ENCODE results near the gene TAS2R9. TPM values are rescaled to one million over a fixed set of nuclear protein-coding genes. Genes with fewer than 3 reads are reported as not detected.
"Not testable (repeated sequence)": the region's sequence is repeated elsewhere in the genome, so short reads cannot be mapped to it uniquely, and the experiment has no call there.

The TAS2R9 gene
- total and polyA plus RNA-seq, 7 donors, result not detected

DNA sequence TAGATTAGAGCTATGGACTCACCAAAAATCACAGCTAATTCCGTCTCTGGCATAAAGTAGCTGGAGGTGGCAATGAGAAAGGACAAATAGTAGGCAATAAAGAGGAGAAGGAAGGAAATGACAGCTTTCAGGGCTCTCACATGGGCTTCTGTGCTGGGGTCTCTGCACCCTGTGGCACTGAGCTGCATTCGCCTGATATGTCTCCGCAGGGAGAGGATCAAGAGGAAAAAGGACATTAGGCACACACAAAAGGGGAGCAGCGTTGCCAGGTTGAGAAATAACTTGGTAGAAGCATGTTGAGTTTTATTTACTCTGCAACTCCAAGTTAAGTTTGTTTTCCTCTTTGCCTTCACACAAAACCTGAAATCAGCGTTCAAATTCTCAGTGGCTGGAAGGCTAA lies 8.2 kb downstream of the TAS2R9 start:
- no peak overlapping the region for H3K27ac ChIP-seq
- H3K36me3 ChIP-seq, result no peaks in the 10 kb centered on the region
- H3K4me3 ChIP-seq, result no peak overlapping the region
- whole genome bisulfite sequencing, 2 donors, result 65 to 68% methylated on average over 5 of the region's 5 CpGs
- TF ChIP-seq POLR2A (IDR thresholded peaks at IDR 0.05) (no peak), POLR2AphosphoS5 (IDR thresholded peaks at IDR 0.05) (no peak)
- TF ChIP-seq, protein P1, sequence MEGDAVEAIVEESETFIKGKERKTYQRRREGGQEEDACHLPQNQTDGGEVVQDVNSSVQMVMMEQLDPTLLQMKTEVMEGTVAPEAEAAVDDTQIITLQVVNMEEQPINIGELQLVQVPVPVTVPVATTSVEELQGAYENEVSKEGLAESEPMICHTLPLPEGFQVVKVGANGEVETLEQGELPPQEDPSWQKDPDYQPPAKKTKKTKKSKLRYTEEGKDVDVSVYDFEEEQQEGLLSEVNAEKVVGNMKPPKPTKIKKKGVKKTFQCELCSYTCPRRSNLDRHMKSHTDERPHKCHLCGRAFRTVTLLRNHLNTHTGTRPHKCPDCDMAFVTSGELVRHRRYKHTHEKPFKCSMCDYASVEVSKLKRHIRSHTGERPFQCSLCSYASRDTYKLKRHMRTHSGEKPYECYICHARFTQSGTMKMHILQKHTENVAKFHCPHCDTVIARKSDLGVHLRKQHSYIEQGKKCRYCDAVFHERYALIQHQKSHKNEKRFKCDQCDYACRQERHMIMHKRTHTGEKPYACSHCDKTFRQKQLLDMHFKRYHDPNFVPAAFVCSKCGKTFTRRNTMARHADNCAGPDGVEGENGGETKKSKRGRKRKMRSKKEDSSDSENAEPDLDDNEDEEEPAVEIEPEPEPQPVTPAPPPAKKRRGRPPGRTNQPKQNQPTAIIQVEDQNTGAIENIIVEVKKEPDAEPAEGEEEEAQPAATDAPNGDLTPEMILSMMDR (IDR thresholded peaks at IDR 0.05), result no peak
- no peak for DNase-seq
- H3K9me3 ChIP-seq, result no peaks in the 10 kb centered on the region
- no peaks in the 10 kb centered on the region for H3K27me3 ChIP-seq
- intact Hi-C loops (cut with DNase I), result no loop called here
- no peaks in the 10 kb centered on the region for H3K4me1 ChIP-seq

DNA sequence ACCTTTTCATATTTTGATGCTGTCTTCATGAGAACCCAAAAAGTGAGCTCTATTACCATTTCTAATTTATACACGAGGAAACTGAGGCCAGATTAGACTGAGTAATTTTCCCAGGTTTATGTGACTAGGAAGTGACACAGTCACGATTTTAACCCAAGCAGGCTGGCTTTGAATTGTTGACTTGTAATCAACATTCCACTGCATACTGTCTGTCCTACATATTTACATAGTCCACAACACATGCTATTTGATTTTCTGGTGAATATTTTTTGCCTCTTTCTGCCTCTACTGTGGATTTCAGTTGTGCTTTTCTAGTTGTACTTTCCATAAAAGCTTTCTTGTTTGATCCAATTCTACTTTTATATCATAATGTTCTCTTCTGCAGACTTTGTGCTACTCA lies 15.7 kb downstream of the TAS2R9 start:
- DNase-seq, result no peak
- Histone ChIP-seq H3K9me3 (no peaks in the 10 kb centered on the region), H3K27me3 (no peaks in the 10 kb centered on the region), H3K27ac (no peak overlapping the region), H3K4me1 (no peaks in the 10 kb centered on the region), H3K4me3 (no peak overlapping the region), H3K36me3 (no peaks in the 10 kb centered on the region)
- 35 to 63% methylated on average over 2 of the region's 2 CpGs for WGBS, 2 donors
- TF ChIP-seq EP300 (IDR thresholded peaks at IDR 0.05) (no peak), POLR2AphosphoS5 (IDR thresholded peaks at IDR 0.05) (no peak), POLR2A (IDR thresholded peaks at IDR 0.05) (no peak)
- TF ChIP-seq, protein P1 (IDR thresholded peaks at IDR 0.05), result no peak
- intact Hi-C loops (cut with DNase I), result no loop called here

GRCh38 chr12:10791769-10792168 lies 18.2 kb downstream of the TAS2R9 start:
- H3K9me3 ChIP-seq; DNase-seq; intact Hi-C loops (cut with DNase I); H3K27ac ChIP-seq; H3K4me1 ChIP-seq; H3K36me3 ChIP-seq; H3K27me3 ChIP-seq; H3K4me3 ChIP-seq: not testable (repeated sequence)
- WGBS, 2 donors, result 89 to 93% methylated on average over 4 of the region's 4 CpGs

DNA sequence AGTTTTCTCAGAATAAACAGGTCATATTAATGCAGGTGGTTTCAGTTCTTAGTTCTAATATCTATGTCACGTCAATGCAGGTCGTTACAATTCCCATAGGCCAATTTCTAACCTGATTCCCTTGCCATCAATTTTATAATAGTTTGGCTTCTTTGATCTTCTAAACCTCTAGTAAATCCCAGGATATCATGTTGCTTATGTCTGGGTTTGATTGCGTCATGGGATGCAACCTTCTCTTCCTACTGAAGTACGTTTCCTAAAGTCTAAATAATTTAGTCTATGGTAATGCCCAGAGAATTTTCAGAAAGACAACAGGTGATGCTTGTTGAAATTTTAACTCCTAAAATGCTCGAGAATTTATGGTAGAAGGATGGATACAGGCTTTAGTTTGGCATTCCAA lies 26.7 kb downstream of the TAS2R9 start:
- no peak for DNase-seq
- Histone ChIP-seq H3K36me3 (no peaks in the 10 kb centered on the region), H3K4me3 (no peak overlapping the region), H3K27ac (no peak overlapping the region), H3K9me3 (no peaks in the 10 kb centered on the region), H3K27me3 (no peaks in the 10 kb centered on the region), H3K4me1 (no peaks in the 10 kb centered on the region)
- TF ChIP-seq POLR2A (IDR thresholded peaks at IDR 0.05) (no peak), POLR2AphosphoS5 (IDR thresholded peaks at IDR 0.05) (no peak), EP300 (IDR thresholded peaks at IDR 0.05) (no peak)
- TF ChIP-seq, protein P1 (IDR thresholded peaks at IDR 0.05), result no peak
- WGBS, 2 donors, result 82 to 86% methylated on average over 5 of the region's 5 CpGs
- intact Hi-C loops (cut with DNase I), result no loop called here

GRCh38 chr12:10779103-10779502 lies 30.9 kb downstream of the TAS2R9 start:
- WGBS, 2 donors, result 91 to 92% methylated on average over 2 of the region's 2 CpGs
- DNase-seq, result no peak
- Histone ChIP-seq H3K27me3 (no peaks in the 10 kb centered on the region), H3K4me3 (no peak overlapping the region), H3K9me3 (no peaks in the 10 kb centered on the region), H3K27ac (no peak overlapping the region), H3K4me1 (no peaks in the 10 kb centered on the region), H3K36me3 (no peaks in the 10 kb centered on the region)
- TF ChIP-seq POLR2AphosphoS5 (IDR thresholded peaks at IDR 0.05), result no peak
- TF ChIP-seq EP300 (IDR thresholded peaks at IDR 0.05), result no peak
- TF ChIP-seq POLR2A (IDR thresholded peaks at IDR 0.05), result no peak
- TF ChIP-seq, protein P1 (IDR thresholded peaks at IDR 0.05), result no peak
- intact Hi-C loops (cut with DNase I), result no loop called here
